ENCODE measurements around the gene NEDD4. TPM values are rescaled to one million over a fixed set of nuclear protein-coding genes. Genes with fewer than 3 reads are reported as not detected.

The NEDD4 gene
- total and polyA plus RNA-seq, 4 donors = 3.5 to 22.0 (median 7.7) TPM

GRCh38 chr15:55796321-55796965 is 197.0 kb downstream of the NEDD4 start:
- Histone ChIP-seq H3K9me3 (ENCODE audit: control insufficient read depth in 4 of 4, insufficient read depth in 3 of 4, low read length in 3 of 4) (peaks cover 0 to 5% (median 0%) of the 10 kb centered on the region in 4 donors), H3K27me3 (ENCODE audit: control insufficient read depth in 3 of 3, insufficient read depth in 3 of 3, low read length in 2 of 3) (no peaks in the 10 kb centered on the region), H3K4me3 (no peak overlapping the region), H3K4me1 (ENCODE audit: control insufficient read depth in 5 of 5, insufficient read depth in 5 of 5, low read length in 5 of 5) (peaks cover 0 to 4% (median 0%) of the 10 kb centered on the region in 5 donors), H3K27ac (ENCODE audit: low read depth in 1 of 2, low read length in 1 of 2) (no peak overlapping the region), H3K9ac (ENCODE audit: insufficient read depth in 1 of 2, low read length in 2 of 2) (no peak overlapping the region), H3K36me3 (ENCODE audit: control insufficient read depth in 4 of 4, insufficient read depth in 4 of 4, low read length in 4 of 4) (no peaks in the 10 kb centered on the region)
- no peak for DNase-seq
- no peak for TF ChIP-seq CTCF (IDR thresholded peaks at IDR 0.05; ENCODE audit: control extremely low read depth, extremely low read depth)
- ATAC-seq (ENCODE audit: insufficient read depth, low FRiP score) = no peak
- WGBS, 2 donors = 53 to 79% methylated on average over 4 of the region's 4 CpGs

GRCh38 chr15:55795031-55795430 is 198.4 kb downstream of the NEDD4 start:
- Histone ChIP-seq H3K36me3 (ENCODE audit: control insufficient read depth in 4 of 4, insufficient read depth in 4 of 4, low read length in 4 of 4) (no peaks in the 10 kb centered on the region), H3K4me3 (no peak overlapping the region), H3K9me3 (ENCODE audit: control insufficient read depth in 4 of 4, insufficient read depth in 3 of 4, low read length in 3 of 4) (peaks cover 0 to 5% (median 0%) of the 10 kb centered on the region in 4 donors), H3K9ac (ENCODE audit: insufficient read depth in 1 of 2, low read length in 2 of 2) (no peak overlapping the region), H3K27me3 (ENCODE audit: control insufficient read depth in 3 of 3, insufficient read depth in 3 of 3, low read length in 2 of 3) (no peaks in the 10 kb centered on the region), H3K27ac (ENCODE audit: low read depth in 1 of 2, low read length in 1 of 2) (no peak overlapping the region), H3K4me1 (ENCODE audit: control insufficient read depth in 5 of 5, insufficient read depth in 5 of 5, low read length in 5 of 5) (peaks cover 0 to 4% (median 0%) of the 10 kb centered on the region in 5 donors)
- no peak for TF ChIP-seq CTCF (IDR thresholded peaks at IDR 0.05; ENCODE audit: control extremely low read depth, extremely low read depth)
- no peak for DNase-seq
- no peak for ATAC-seq (ENCODE audit: insufficient read depth, low FRiP score)

GRCh38 chr15:55791551-55792400 is 201.6 kb downstream of the NEDD4 start:
- Histone ChIP-seq H3K4me3 (no peak overlapping the region), H3K36me3 (ENCODE audit: control insufficient read depth in 4 of 4, insufficient read depth in 4 of 4, low read length in 4 of 4) (no peaks in the 10 kb centered on the region), H3K27ac (ENCODE audit: low read depth in 1 of 2, low read length in 1 of 2) (peak overlapping the region in 1 of 2 donors; percentile 93), H3K9ac (ENCODE audit: insufficient read depth in 1 of 2, low read length in 2 of 2) (no peak overlapping the region), H3K4me1 (ENCODE audit: control insufficient read depth in 5 of 5, insufficient read depth in 5 of 5, low read length in 5 of 5) (peaks cover 0 to 4% (median 0%) of the 10 kb centered on the region in 5 donors), H3K27me3 (ENCODE audit: control insufficient read depth in 3 of 3, insufficient read depth in 3 of 3, low read length in 2 of 3) (no peaks in the 10 kb centered on the region), H3K9me3 (ENCODE audit: control insufficient read depth in 4 of 4, insufficient read depth in 3 of 4, low read length in 3 of 4) (peaks cover 0 to 5% (median 0%) of the 10 kb centered on the region in 4 donors)
- no peak for TF ChIP-seq CTCF (IDR thresholded peaks at IDR 0.05; ENCODE audit: control extremely low read depth, extremely low read depth)
- ATAC-seq (ENCODE audit: insufficient read depth, low FRiP score) = peak; percentile 89
- WGBS, 2 donors = 66 to 81% methylated on average over 3 of the region's 3 CpGs
- DNase-seq = peak in 2 of 3 donors; percentile 28 to 45
